ENCODE data around the gene ANKRD42.

GRCh38 chr11:83162377-83162776 is 31.1 kb upstream of the ANKRD42 start:
- TF ChIP-seq CTCF (IDR thresholded peaks at IDR 0.05) (no peak), POLR2A (IDR thresholded peaks at IDR 0.05) (no peak), EP300 (IDR thresholded peaks at IDR 0.05; ENCODE audit: low read depth) (no peak), POLR2AphosphoS5 (IDR thresholded peaks at IDR 0.05) (no peak)

All from transverse colon (tissue), 4 donors.